Caco-2 (cell line): Measurements from ENCODE around the gene NR5A2. TPM values are rescaled to one million over a fixed set of nuclear protein-coding genes. Genes with fewer than 3 reads are reported as not detected.

Experiments
- BruUV-seq: library from RNA; stranded (reverse); fragments of 400-500 nt; replicated peaks from 2 replicates; lab custom pipeline; 2021; lab: Mats Ljungman, UMichigan
- CTCF ChIA-PET: fragments of 300-600 bp; sonication (Branson Sonifier 250); formaldehyde crosslinking; loops from one replicate; lab custom pipeline; 2022; ENCODE audit warnings: antibody characterized with exemption; lab: Charles Lee
- POLR2A ChIA-PET: fragments of 300-600 bp; sonication (Branson Sonifier 250); formaldehyde crosslinking; loops from one replicate; lab custom pipeline; 2022; ENCODE audit warnings: antibody characterized with exemption; lab: Charles Lee
- DNase-seq, 2 experiments: peaks; one replicate each; pipeline versions ENCODE4 v3.0.0 to v3.0.0-alpha.2; 2020 to 2022
- H3K27me3 ChIP-seq: replicated peaks from 2 replicates; pipeline ENCODE4 v1.6.0; 2011; ENCODE audit warnings: low read length; ENCODE audit not compliant: control insufficient read depth, insufficient read depth
- H3K36me3 ChIP-seq: 2 replicates; pipeline ENCODE4 v1.5.1; 2011; ENCODE audit warnings: low read length; ENCODE audit not compliant: control insufficient read depth, insufficient read depth
- H3K4me1 ChIP-seq: fragments of 250-450 bp; sonication (Bioruptor Pico); 2 replicates; pipeline ENCODE4 v1.5.1; 2020; ENCODE audit warnings: mild to moderate bottlenecking
- H3K4me3 ChIP-seq: 2 replicates; pipeline ENCODE4 v1.5.1; 2011; ENCODE audit warnings: low read depth, mild to moderate bottlenecking, control low read depth, low read length
- H3K9me3 ChIP-seq: fragments of 250-450 bp; sonication (Bioruptor Pico); 2 replicates; pipeline ENCODE4 v1.5.1; 2020; ENCODE audit warnings: mild to moderate bottlenecking, moderate library complexity
- H3K27ac Mint-ChIP-seq: one replicate; pipeline ENCODE4 v1.8.0; 2022; ENCODE audit warnings: mixed read lengths; ENCODE audit not compliant: unreplicated experiment
- H3K27me3 Mint-ChIP-seq: one replicate; pipeline ENCODE4 v1.8.0; 2022; ENCODE audit warnings: mixed read lengths; ENCODE audit not compliant: insufficient read depth, unreplicated experiment
- H3K36me3 Mint-ChIP-seq: one replicate; pipeline ENCODE4 v1.8.0; 2022; ENCODE audit warnings: mild to moderate bottlenecking, mixed read lengths; ENCODE audit not compliant: insufficient read depth, unreplicated experiment
- H3K4me1 Mint-ChIP-seq: one replicate; pipeline ENCODE4 v1.8.0; 2022; ENCODE audit warnings: low read depth, mixed read lengths; ENCODE audit not compliant: unreplicated experiment
- H3K4me3 Mint-ChIP-seq: one replicate; pipeline ENCODE4 v1.8.0; 2022; ENCODE audit warnings: mild to moderate bottlenecking, moderate library complexity, mixed read lengths; ENCODE audit not compliant: unreplicated experiment
- H3K9me3 Mint-ChIP-seq: one replicate; pipeline ENCODE4 v1.8.0; 2022; ENCODE audit warnings: mixed read lengths; ENCODE audit not compliant: unreplicated experiment
- CTCF ChIP-seq, 2 experiments: fragments of 200-600 bp in 1 of 2; IDR thresholded peaks; 1 replicate in 1 of 2; 2 replicates in 1 of 2; pipeline versions ENCODE4 v1.5.1 to v1.8.0; 2011 to 2022; ENCODE audit warnings: antibody characterized with exemption in 1 of 2, control low read depth in 1 of 2, inconsistent platforms in 1 of 2, low read depth in 1 of 2, low read length in 1 of 2, mild to moderate bottlenecking in 1 of 2, moderate library complexity in 1 of 2; ENCODE audit not compliant: insufficient read depth in 1 of 2, severe bottlenecking in 1 of 2, unreplicated experiment in 1 of 2
- intact Hi-C: fragments of 100-400 bp; cut with micrococcal nuclease; formaldehyde crosslinking; loops from one replicate; pipeline ENCODE4 v1.10.0; 2022; ENCODE audit not compliant: unreplicated experiment
- total RNA-seq: library from RNA; stranded (reverse); gene quantifications from 2 replicates; pipeline ENCODE4 v1.2.3, GENCODE V29; 2022

NR5A2 gene
- total RNA-seq, 1 experiment from 2014 or later = 6.5 TPM

DNA sequence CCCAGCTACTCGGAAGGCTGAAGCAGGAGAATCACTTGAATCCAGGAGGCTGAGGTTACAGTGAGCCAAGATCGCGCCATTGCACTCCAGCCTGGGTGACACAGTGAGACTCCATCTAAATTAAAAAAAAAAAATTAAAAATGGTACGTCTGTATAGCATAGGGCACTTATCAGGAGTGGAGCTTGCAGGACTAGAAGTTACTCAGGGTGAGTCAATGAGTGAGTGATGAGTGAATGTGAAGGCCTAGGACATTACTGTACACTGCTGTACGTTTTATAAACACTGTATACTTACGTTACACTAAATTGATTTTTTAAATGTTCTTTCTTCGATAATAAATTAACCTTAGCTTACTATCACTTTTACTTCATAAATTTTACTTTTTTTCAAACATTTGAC, 183.6 kb downstream of the NR5A2 start:
- no peaks in the 10 kb centered on the region for H3K4me1 Mint-ChIP-seq
- Histone ChIP-seq H3K4me1 (no peaks in the 10 kb centered on the region), H3K4me3 (no peak overlapping the region), H3K9me3 (no peaks in the 10 kb centered on the region), H3K27me3 (no peaks in the 10 kb centered on the region), H3K36me3 (no peaks in the 10 kb centered on the region)
- no peak for TF ChIP-seq CTCF (IDR thresholded peaks at IDR 0.05; ENCODE audit: insufficient read depth in 1 of 2, low read depth in 1 of 2, low read length in 1 of 2, severe bottlenecking in 1 of 2, unreplicated experiment in 1 of 2)
- no peaks in the 10 kb centered on the region for H3K27me3 Mint-ChIP-seq
- H3K4me3 Mint-ChIP-seq = no peak overlapping the region
- CTCF ChIA-PET = no interaction called here
- no peaks in the 10 kb centered on the region for H3K36me3 Mint-ChIP-seq
- intact Hi-C loops = no loop called here
- DNase-seq = no peak
- POLR2A ChIA-PET = no interaction called here
- no peak overlapping the region for H3K27ac Mint-ChIP-seq
- no TSS peak for BruUV-seq
- peaks cover 11% of the 10 kb centered on the region for H3K9me3 Mint-ChIP-seq

- Histone ChIP-seq H3K9me3 (no peaks in the 10 kb centered on the region), H3K27me3 (no peaks in the 10 kb centered on the region), H3K4me1 (no peaks in the 10 kb centered on the region), H3K4me3 (no peak overlapping the region), H3K36me3 (no peaks in the 10 kb centered on the region)
- no peak for TF ChIP-seq CTCF (IDR thresholded peaks at IDR 0.05; ENCODE audit: insufficient read depth in 1 of 2, low read depth in 1 of 2, low read length in 1 of 2, severe bottlenecking in 1 of 2, unreplicated experiment in 1 of 2)
- no peaks in the 10 kb centered on the region for H3K4me1 Mint-ChIP-seq
- H3K27ac Mint-ChIP-seq = no peak overlapping the region
- intact Hi-C loops = no loop called here
- no peak overlapping the region for H3K4me3 Mint-ChIP-seq
- BruUV-seq = no TSS peak
- ChIA-PET POLR2A (no interaction called here), CTCF (no interaction called here)
- no peaks in the 10 kb centered on the region for H3K36me3 Mint-ChIP-seq
- no peaks in the 10 kb centered on the region for H3K27me3 Mint-ChIP-seq
- H3K9me3 Mint-ChIP-seq = peaks cover 11% of the 10 kb centered on the region
- no peak for DNase-seq
Measured at GRCh38 chr1:200213392-200213791, 185.9 kb downstream of the NR5A2 start.

GRCh38 chr1:200213921-200214320, 186.4 kb downstream of the NR5A2 start:
- intact Hi-C loops = no loop called here
- H3K4me1 Mint-ChIP-seq = no peaks in the 10 kb centered on the region
- no peaks in the 10 kb centered on the region for H3K36me3 Mint-ChIP-seq
- no peaks in the 10 kb centered on the region for H3K27me3 Mint-ChIP-seq
- Histone ChIP-seq H3K27me3 (no peaks in the 10 kb centered on the region), H3K4me1 (no peaks in the 10 kb centered on the region), H3K4me3 (no peak overlapping the region), H3K9me3 (no peaks in the 10 kb centered on the region), H3K36me3 (no peaks in the 10 kb centered on the region)
- BruUV-seq = no TSS peak
- POLR2A ChIA-PET = no interaction called here
- no peak overlapping the region for H3K4me3 Mint-ChIP-seq
- H3K27ac Mint-ChIP-seq = no peak overlapping the region
- DNase-seq = no peak
- H3K9me3 Mint-ChIP-seq = peaks cover 11% of the 10 kb centered on the region
- no peak for TF ChIP-seq CTCF (IDR thresholded peaks at IDR 0.05; ENCODE audit: insufficient read depth in 1 of 2, low read depth in 1 of 2, low read length in 1 of 2, severe bottlenecking in 1 of 2, unreplicated experiment in 1 of 2)
- CTCF ChIA-PET = no interaction called here
